Measurements from ENCODE around the gene COL11A2. TPM values are rescaled to one million over a fixed set of nuclear protein-coding genes. Genes with fewer than 3 reads are reported as not detected.

Gene COL11A2
- total and polyA plus RNA-seq, 2 donors: 2.1 to 5.5 TPM

DNA sequence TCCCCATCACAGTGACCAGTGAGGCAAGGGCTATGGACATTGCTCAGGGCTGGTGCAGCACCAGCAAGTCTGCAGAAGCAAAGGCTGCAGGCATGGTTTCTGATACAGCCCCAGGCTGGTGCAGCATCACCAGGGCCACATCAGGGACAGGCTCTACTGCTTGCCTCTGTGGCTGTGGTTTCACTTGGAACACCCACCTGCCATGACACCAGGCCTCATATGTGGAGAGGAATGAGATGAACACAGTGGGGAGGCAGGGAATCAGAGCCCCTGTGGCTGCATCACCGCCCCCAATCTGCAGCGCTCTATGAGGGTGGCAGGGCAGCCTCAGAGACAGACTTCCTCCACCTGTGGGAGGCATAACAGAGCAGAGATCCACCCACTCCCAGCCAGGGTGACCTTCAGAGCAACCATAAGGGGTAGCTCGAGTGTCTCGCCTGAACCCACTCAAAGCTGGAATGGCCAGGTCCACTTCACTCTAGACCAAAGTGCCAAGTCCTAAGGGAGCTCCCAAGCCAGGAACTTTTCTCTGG, 23.9 kb upstream of the COL11A2 start:
- Histone ChIP-seq H3K9me3 (ENCODE audit: control insufficient read depth in 2 of 2, insufficient read depth in 1 of 2, low read length in 1 of 2) (no peaks in the 10 kb centered on the region), H3K4me3 (ENCODE audit: low read length in 2 of 2) (no peak overlapping the region), H3K36me3 (ENCODE audit: control insufficient read depth in 2 of 2, insufficient read depth in 2 of 2, low read length in 1 of 2) (peaks cover 4 to 13% of the 10 kb centered on the region in 2 donors), H3K4me1 (ENCODE audit: control insufficient read depth in 2 of 2, insufficient read depth in 2 of 2, low read length in 2 of 2) (peaks cover 11 to 31% of the 10 kb centered on the region in 2 donors), H3K27ac (ENCODE audit: low read depth in 1 of 2, low read length in 1 of 2) (no peak overlapping the region), H3K27me3 (ENCODE audit: control insufficient read depth in 2 of 2, insufficient read depth in 1 of 2, low read length in 1 of 2) (peaks cover 8 to 48% of the 10 kb centered on the region in 2 donors)
- DNase-seq (ENCODE audit: low read depth in 6 of 9, low spot score in 9 of 9): no peak
- 89% methylated on average over 4 of the region's 4 CpGs for WGBS

DNA sequence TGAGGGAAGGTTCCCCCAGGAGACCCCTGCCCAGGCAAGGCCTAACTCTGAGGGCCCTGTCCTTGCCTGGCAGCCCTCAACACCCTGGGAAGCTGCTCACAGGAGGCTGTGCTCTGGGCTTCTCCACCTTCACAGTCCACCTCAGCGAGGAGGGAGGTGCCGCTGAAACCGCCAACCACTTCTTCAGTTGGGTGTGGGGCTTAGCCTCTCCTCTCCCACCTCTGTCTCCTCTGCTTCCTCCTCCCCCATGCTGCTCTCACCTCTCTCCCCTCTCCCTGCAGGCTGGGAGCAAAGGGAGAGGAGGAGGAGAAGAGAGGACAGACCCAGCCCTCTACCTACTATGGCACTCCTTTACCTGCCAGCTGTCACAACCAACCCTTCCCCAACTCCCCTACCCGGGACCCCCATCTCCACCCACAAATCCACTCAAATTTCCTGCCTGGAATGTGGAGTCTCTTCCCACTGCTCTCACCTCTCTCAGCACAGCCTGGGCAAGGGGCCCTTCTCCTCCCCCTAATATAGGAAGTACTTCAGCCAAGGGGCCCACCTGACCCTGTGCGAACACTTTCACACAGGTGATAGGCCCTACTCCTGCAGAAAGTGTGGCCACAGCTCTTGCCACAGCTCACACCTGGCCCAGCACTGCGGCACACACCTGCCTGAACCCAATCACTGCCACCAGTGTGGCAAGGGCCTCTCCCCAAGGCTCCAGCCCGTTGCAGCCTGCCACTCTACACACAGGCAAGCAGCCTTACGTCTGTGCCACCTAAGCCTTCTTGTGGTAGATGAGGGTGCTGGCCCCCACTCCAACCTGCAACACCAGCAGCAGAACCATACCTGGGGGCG, 23.2 kb upstream of the COL11A2 start:
- peaks cover 11 to 31% of the 10 kb centered on the region in 2 donors for H3K4me1 ChIP-seq (ENCODE audit: control insufficient read depth in 2 of 2, insufficient read depth in 2 of 2, low read length in 2 of 2)
- DNase-seq (ENCODE audit: low read depth in 6 of 9, low spot score in 9 of 9): no peak
- no peak overlapping the region for H3K4me3 ChIP-seq (ENCODE audit: low read length in 2 of 2)
- peaks cover 8 to 48% of the 10 kb centered on the region in 2 donors for H3K27me3 ChIP-seq (ENCODE audit: control insufficient read depth in 2 of 2, insufficient read depth in 1 of 2, low read length in 1 of 2)
- peaks cover 5 to 20% of the 10 kb centered on the region in 2 donors for H3K36me3 ChIP-seq (ENCODE audit: control insufficient read depth in 2 of 2, insufficient read depth in 2 of 2, low read length in 1 of 2)
- peak overlapping the region in 1 of 2 donors; percentile 11 for H3K27ac ChIP-seq (ENCODE audit: low read depth in 1 of 2, low read length in 1 of 2)
- no peaks in the 10 kb centered on the region for H3K9me3 ChIP-seq (ENCODE audit: control insufficient read depth in 2 of 2, insufficient read depth in 1 of 2, low read length in 1 of 2)
- 91% methylated on average over 9 of the region's 9 CpGs for WGBS

DNA sequence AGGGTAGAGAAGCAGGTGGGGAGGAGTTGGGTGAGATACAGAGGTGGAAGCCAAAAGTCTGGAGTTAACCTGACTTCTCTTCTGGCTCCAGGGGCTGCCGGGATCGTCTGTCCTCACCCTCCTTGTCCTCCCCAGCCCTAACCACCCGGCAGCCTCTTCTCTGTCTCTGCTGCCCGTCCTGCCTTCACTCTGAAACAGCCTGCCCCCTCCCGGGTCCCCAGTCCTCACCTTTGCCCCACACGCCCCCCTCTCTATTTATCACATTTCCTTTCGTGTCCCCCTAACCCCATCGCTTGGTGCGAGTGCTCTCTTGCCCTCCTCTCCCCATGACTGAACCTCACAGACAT, 21.7 kb upstream of the COL11A2 start:
- Histone ChIP-seq H3K36me3 (ENCODE audit: control insufficient read depth in 2 of 2, insufficient read depth in 2 of 2, low read length in 1 of 2) (peaks cover 16 to 30% of the 10 kb centered on the region in 2 donors), H3K27ac (ENCODE audit: low read depth in 1 of 2, low read length in 1 of 2) (no peak overlapping the region), H3K4me1 (ENCODE audit: control insufficient read depth in 2 of 2, insufficient read depth in 2 of 2, low read length in 2 of 2) (peaks cover 11 to 34% of the 10 kb centered on the region in 2 donors), H3K4me3 (ENCODE audit: low read length in 2 of 2) (peak overlapping the region; percentile 47 to 53), H3K9me3 (ENCODE audit: control insufficient read depth in 2 of 2, insufficient read depth in 1 of 2, low read length in 1 of 2) (no peaks in the 10 kb centered on the region), H3K27me3 (ENCODE audit: control insufficient read depth in 2 of 2, insufficient read depth in 1 of 2, low read length in 1 of 2) (peaks cover 8 to 48% of the 10 kb centered on the region in 2 donors)
- DNase-seq (ENCODE audit: low read depth in 6 of 9, low spot score in 9 of 9): no peak
- WGBS: 20% methylated on average over 9 of the region's 9 CpGs

DNA sequence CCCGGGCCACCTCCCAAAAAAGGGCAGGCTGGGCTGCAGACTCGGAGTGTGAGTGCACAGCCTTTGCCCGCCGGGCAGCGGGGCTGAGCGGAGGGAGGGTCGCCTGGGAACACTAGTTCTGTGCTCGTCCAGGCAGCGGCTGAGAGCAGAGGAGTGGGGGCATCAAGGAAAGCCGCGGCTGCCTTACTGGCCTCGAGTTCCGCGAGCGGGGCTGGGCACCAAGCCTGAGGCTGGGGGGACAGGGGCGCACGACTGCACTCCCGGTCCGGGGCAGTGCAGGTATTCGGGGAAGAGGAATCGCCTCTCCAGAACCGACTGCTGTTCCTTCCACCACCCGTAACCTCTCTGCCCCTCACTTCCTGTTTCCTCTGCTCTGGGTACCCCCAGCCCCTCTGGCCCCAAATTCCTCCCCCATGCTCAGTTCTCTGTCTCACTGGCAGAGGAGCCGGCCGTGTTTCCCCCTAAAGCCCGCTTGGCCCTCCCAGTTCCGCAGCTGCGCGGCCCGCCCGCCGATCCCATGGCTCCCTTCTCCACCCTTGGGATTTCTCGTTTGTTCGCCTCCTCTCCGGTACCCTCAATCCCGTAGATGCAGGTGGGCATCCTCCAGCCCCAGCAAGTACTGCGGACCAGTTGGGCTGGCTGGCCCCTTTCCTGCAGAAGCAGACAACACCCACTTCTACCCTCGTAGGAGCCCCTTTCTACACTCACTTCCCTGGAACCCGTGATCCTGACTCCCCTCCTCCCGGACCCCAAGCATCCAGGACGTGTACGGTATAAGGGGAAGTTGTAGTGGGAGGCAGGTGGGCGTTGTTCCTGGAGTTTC, 21.1 kb upstream of the COL11A2 start:
- peaks cover 8 to 48% of the 10 kb centered on the region in 2 donors for H3K27me3 ChIP-seq (ENCODE audit: control insufficient read depth in 2 of 2, insufficient read depth in 1 of 2, low read length in 1 of 2)
- DNase-seq (ENCODE audit: low read depth in 6 of 9, low spot score in 9 of 9): peak in 2 of 9 donors; percentile 27 to 52
- 1% methylated on average over 43 of the region's 43 CpGs for WGBS
- H3K4me3 ChIP-seq (ENCODE audit: low read length in 2 of 2): peak overlapping the region; percentile 47 to 53
- peak overlapping the region in 1 of 2 donors; percentile 47 for H3K27ac ChIP-seq (ENCODE audit: low read depth in 1 of 2, low read length in 1 of 2)
- H3K36me3 ChIP-seq (ENCODE audit: control insufficient read depth in 2 of 2, insufficient read depth in 2 of 2, low read length in 1 of 2): peaks cover 16 to 30% of the 10 kb centered on the region in 2 donors
- H3K9me3 ChIP-seq (ENCODE audit: control insufficient read depth in 2 of 2, insufficient read depth in 1 of 2, low read length in 1 of 2): no peaks in the 10 kb centered on the region
- peaks cover 11 to 37% of the 10 kb centered on the region in 2 donors for H3K4me1 ChIP-seq (ENCODE audit: control insufficient read depth in 2 of 2, insufficient read depth in 2 of 2, low read length in 2 of 2)

DNA sequence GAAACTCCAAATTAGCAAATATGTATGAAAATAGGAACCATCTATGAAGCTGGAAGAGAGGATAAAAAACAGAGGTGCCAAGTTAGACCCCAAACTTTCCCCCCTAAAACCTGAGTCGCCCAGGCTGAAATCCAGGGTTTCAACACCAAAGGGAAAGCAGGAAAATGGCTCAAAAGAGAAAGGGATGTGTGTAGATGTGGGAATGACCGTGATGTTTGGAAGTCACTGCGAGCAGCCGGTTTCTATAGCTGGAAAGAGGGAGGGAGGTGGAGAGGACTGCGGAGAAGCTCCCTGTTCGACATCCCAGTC, 20.5 kb upstream of the COL11A2 start:
- 22% methylated on average over 6 of the region's 6 CpGs for WGBS
- Histone ChIP-seq H3K27me3 (ENCODE audit: control insufficient read depth in 2 of 2, insufficient read depth in 1 of 2, low read length in 1 of 2) (peaks cover 8 to 48% of the 10 kb centered on the region in 2 donors), H3K4me3 (ENCODE audit: low read length in 2 of 2) (peak overlapping the region; percentile 47 to 53), H3K27ac (ENCODE audit: low read depth in 1 of 2, low read length in 1 of 2) (no peak overlapping the region), H3K36me3 (ENCODE audit: control insufficient read depth in 2 of 2, insufficient read depth in 2 of 2, low read length in 1 of 2) (peaks cover 16 to 30% of the 10 kb centered on the region in 2 donors), H3K4me1 (ENCODE audit: control insufficient read depth in 2 of 2, insufficient read depth in 2 of 2, low read length in 2 of 2) (peaks cover 15 to 40% of the 10 kb centered on the region in 2 donors), H3K9me3 (ENCODE audit: control insufficient read depth in 2 of 2, insufficient read depth in 1 of 2, low read length in 1 of 2) (no peaks in the 10 kb centered on the region)
- DNase-seq (ENCODE audit: low read depth in 6 of 9, low spot score in 9 of 9): no peak

DNA sequence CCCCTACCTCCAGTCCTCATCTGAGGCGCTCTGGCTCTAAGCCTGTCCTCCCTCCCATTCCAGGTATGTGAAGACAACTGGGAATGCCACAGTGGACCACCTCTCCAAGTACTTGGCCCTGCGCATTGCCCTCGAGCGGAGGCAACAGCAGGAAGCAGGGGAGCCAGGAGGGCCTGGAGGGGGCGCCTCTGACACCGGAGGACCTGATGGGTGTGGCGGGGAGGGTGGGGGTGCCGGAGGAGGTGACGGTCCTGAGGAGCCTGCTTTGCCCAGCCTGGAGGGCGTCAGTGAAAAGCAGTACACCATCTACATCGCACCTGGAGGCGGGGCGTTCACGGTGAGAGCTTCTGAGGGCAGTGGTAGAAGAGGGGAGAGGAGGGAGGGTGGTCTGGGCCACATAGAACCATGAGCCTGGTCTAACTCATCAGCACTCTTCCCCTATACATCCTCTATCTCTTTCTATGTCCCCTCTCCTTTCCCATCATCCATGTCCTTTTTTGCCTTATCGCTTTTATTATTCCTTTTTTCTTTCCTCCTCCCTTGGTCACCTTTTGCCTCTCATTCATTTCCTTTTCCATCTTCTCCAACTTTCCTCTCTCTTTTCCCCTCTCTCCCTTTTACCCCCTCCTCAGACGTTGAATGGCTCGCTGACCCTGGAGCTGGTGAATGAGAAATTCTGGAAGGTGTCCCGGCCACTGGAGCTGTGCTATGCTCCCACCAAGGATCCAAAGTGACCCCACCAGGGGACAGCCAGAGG, 19.6 kb upstream of the COL11A2 start:
- H3K4me1 ChIP-seq (ENCODE audit: control insufficient read depth in 2 of 2, insufficient read depth in 2 of 2, low read length in 2 of 2): peaks cover 18 to 48% of the 10 kb centered on the region in 2 donors
- H3K36me3 ChIP-seq (ENCODE audit: control insufficient read depth in 2 of 2, insufficient read depth in 2 of 2, low read length in 1 of 2): peaks cover 16 to 30% of the 10 kb centered on the region in 2 donors
- no peak for DNase-seq (ENCODE audit: low read depth in 6 of 9, low spot score in 9 of 9)
- 94% methylated on average over 18 of the region's 18 CpGs for WGBS
- no peak overlapping the region for H3K27ac ChIP-seq (ENCODE audit: low read depth in 1 of 2, low read length in 1 of 2)
- no peaks in the 10 kb centered on the region for H3K9me3 ChIP-seq (ENCODE audit: control insufficient read depth in 2 of 2, insufficient read depth in 1 of 2, low read length in 1 of 2)
- peaks cover 8 to 55% of the 10 kb centered on the region in 2 donors for H3K27me3 ChIP-seq (ENCODE audit: control insufficient read depth in 2 of 2, insufficient read depth in 1 of 2, low read length in 1 of 2)
- no peak overlapping the region for H3K4me3 ChIP-seq (ENCODE audit: low read length in 2 of 2)

DNA sequence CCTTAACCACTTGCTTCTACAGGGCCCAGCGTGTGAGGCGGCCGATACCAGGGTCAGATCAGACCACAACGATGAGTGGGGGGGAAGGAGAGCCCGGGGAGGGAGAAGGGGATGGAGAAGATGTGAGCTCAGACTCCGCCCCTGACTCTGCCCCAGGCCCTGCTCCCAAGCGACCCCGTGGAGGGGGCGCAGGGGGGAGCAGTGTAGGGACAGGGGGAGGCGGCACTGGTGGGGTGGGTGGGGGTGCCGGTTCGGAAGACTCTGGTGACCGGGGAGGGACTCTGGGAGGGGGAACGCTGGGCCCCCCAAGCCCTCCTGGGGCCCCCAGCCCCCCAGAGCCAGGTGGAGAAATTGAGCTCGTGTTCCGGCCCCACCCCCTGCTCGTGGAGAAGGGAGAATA, 18.9 kb upstream of the COL11A2 start:
- DNase-seq (ENCODE audit: low read depth in 6 of 9, low spot score in 9 of 9): no peak
- WGBS: 95% methylated on average over 17 of the region's 17 CpGs
- H3K4me1 ChIP-seq (ENCODE audit: control insufficient read depth in 2 of 2, insufficient read depth in 2 of 2, low read length in 2 of 2): peaks cover 18 to 51% of the 10 kb centered on the region in 2 donors

DNA sequence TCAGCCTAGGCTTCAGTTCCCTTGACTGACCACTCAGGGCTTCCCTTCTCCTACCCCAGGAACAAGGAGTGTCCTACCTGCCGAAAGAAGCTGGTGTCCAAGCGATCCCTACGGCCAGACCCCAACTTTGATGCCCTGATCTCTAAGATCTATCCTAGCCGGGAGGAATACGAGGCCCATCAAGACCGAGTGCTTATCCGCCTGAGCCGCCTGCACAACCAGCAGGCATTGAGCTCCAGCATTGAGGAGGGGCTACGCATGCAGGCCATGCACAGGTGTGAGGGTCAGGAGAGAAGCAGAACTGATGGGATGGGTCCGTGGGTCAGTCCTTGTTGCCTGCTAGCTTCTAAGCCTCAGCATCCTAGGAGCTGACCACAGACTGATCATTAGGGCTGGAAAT, 17.6 kb upstream of the COL11A2 start:
- H3K4me3 ChIP-seq (ENCODE audit: low read length in 2 of 2): no peak overlapping the region
- H3K27me3 ChIP-seq (ENCODE audit: control insufficient read depth in 2 of 2, insufficient read depth in 1 of 2, low read length in 1 of 2): peaks cover 8 to 46% of the 10 kb centered on the region in 2 donors
- peaks cover 19 to 57% of the 10 kb centered on the region in 2 donors for H3K4me1 ChIP-seq (ENCODE audit: control insufficient read depth in 2 of 2, insufficient read depth in 2 of 2, low read length in 2 of 2)
- DNase-seq (ENCODE audit: low read depth in 6 of 9, low spot score in 9 of 9): no peak
- H3K9me3 ChIP-seq (ENCODE audit: control insufficient read depth in 2 of 2, insufficient read depth in 1 of 2, low read length in 1 of 2): no peaks in the 10 kb centered on the region
- no peak overlapping the region for H3K27ac ChIP-seq (ENCODE audit: low read depth in 1 of 2, low read length in 1 of 2)
- WGBS: 98% methylated on average over 10 of the region's 10 CpGs
- peaks cover 16 to 30% of the 10 kb centered on the region in 2 donors for H3K36me3 ChIP-seq (ENCODE audit: control insufficient read depth in 2 of 2, insufficient read depth in 2 of 2, low read length in 1 of 2)

More for the DNA sequence above, 18.9 kb upstream of the COL11A2 start:
- Histone ChIP-seq H3K36me3 (ENCODE audit: control insufficient read depth in 2 of 2, insufficient read depth in 2 of 2, low read length in 1 of 2) (peaks cover 16 to 30% of the 10 kb centered on the region in 2 donors), H3K9me3 (ENCODE audit: control insufficient read depth in 2 of 2, insufficient read depth in 1 of 2, low read length in 1 of 2) (no peaks in the 10 kb centered on the region), H3K27me3 (ENCODE audit: control insufficient read depth in 2 of 2, insufficient read depth in 1 of 2, low read length in 1 of 2) (peaks cover 8 to 57% of the 10 kb centered on the region in 2 donors), H3K27ac (ENCODE audit: low read depth in 1 of 2, low read length in 1 of 2) (no peak overlapping the region), H3K4me3 (ENCODE audit: low read length in 2 of 2) (no peak overlapping the region)

Data from thymus (tissue), 11 donors.